ENCODE measurements around the gene PRR33.

The PRR33 gene

DNA sequence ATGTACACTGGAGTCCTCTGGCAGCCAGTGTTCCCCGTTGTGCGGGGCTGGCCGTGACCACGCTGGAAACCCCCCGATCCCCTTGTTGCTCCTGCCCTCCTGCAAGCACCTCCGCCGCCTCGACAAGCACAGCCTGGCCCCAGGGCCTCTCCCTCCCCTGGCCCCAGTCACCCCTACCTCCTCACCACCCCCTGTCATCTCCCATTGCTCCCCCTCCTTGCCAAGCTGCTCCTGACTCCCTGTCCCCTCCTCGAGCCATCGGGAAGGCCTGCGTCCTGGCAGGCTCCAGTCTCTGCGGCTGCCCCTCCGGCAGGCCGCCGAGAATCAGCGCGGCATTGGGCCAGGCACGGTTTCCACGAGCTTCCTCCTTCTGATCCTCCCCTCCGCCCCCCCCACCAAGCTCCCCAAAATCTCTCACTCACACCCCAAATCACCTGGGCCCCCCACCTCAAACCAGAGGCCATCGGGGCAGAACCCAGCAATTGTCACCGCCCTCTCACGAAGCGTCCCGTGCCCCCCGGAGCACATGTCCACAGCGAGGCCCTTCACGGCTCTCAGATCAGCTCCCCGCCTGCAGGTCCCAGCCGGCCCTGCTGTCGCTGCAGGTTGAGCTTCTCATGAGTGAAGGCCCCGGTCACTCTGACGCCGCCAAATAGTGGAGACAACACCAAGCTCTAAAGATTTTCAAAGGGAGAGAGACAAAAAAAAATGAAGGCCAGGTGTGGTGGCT is 44.5 kb downstream of the PRR33 start:
- DNase-seq (ENCODE audit: low spot score): no peak

DNA sequence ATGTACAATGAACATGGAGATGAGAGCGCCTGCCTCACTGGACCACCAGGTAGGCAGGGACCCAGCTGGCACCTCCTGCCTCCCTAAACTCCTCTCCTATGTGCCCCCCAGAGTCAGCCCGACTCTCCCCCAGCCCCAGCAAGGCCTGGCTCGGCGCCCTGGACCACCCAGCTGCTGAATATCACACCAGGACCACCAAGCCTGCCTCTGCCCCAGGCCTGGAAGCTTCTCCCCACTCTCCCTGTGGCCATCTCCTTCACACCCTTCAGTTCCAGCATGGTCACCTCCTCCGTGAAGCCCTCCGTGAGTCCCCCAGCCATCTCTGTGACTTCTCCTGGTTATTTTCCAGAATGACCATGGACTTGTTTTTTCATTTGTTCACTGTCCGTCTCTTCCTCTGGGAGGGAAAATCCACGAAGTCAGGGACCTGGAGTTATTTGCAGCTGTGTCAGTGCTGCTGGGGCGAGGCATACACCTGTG is 45.2 kb downstream of the PRR33 start:
- DNase-seq (ENCODE audit: low spot score): no peak

DNA sequence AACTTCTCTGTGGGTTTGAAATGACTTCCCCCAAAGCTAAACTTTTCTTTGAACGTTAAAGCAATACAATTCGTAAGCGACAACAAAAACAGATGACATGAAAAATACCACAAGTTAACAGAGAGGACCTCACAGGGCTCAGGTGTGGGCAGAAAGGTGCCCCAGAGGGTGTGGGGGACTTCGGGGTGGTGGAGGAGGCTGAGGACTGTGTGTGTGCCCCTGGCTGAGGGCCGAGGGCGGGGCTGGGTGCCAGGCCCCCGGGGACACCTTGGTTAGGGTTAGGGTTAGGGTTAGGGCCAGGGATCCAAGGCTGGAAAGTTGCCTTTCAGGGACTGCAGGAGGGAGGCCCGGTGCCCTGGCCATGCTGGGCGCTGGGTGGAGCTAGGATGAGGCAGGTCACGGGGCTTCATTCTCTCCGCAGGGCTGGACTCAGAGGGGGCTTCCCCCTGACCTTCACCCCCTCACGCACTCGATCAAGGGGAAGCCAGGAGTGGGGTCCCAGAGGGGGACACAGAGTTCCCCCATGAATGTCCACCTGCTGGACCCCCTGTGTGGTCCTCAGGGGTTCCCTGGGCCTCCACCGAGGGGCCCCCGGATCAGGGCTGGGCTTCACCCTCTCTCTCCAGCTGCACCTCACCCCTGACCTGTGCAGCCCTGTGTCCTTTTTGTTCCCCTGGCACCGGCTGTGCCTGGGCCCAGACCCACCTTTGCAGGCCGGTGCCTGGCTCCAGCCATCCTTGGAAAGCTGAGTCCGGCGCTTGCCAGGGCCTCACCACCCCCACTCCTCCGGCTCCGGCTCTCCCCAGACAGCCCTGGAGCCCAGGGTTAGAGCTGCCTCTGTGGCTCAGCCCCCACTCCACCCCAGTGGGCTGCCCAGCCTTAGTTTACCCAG is 45.9 kb downstream of the PRR33 start:
- DNase-seq (ENCODE audit: low spot score): no peak

DNA sequence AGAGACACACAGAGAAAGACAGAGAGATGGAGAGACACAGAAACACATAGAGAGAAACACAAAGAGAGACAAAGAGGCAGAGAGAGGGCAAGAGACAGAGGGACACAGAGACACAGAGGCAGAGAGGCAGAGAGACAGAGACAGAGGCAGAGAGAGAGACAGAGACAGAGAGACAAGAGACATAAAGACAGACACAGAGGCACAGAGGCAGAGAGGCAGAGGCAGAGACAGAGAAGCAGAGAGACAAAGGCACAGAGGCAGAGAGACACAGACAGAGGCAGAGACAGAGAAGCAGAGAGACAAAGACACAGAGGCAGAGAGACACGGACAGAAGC is 46.6 kb downstream of the PRR33 start:
- no peak for DNase-seq (ENCODE audit: low spot score)

- no peak for DNase-seq (ENCODE audit: low spot score)
Observed at GRCh38 chr11:1844221-1845094, 47.2 kb downstream of the PRR33 start.

DNA sequence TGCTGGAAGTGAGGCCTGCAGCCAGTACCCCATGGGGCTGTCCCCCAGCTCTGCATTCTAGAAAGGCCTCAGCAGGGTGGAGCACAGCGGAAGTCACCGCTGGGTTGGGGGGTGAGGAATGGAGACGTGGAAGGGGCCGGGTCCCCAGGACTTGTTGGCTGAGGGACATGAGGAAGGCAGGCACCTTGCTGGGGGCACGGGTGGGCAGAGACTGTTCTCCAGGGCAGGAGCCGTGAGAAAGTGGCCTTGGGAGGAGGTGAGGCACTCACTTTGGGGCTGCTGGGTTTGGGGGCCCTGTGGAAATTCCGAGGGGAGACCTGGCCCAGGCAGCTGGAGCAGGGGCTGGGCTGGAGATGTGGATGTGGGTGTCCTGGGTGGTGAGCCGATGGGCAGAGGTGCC is 47.9 kb downstream of the PRR33 start:
- no peak for DNase-seq (ENCODE audit: low spot score)

DNA sequence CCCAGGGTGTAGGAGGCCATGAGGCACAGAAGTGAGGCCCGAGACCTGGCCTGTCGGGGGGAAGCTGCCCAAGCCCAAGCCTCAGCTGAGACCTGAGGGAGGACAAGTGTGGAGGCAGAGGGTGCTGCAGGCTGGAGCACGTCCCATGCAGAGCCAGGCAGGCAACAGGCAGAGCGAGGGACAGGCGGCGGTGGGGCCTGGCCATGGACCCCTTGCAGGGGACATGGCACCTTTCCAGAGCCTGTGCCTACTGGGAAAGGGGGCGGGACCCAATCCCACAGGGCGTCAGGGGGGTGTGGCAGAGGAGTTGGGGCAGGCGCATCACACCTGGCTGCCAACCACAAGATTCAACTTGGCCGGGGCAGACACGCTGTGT is 48.6 kb downstream of the PRR33 start:
- DNase-seq (ENCODE audit: low spot score): no peak

GRCh38 chr11:1842149-1843097 is 49.3 kb downstream of the PRR33 start:
- no peak for DNase-seq (ENCODE audit: low spot score)

- no peak for DNase-seq (ENCODE audit: low spot score)
Observed at GRCh38 chr11:1841511-1842148, 50.1 kb downstream of the PRR33 start.

DNA sequence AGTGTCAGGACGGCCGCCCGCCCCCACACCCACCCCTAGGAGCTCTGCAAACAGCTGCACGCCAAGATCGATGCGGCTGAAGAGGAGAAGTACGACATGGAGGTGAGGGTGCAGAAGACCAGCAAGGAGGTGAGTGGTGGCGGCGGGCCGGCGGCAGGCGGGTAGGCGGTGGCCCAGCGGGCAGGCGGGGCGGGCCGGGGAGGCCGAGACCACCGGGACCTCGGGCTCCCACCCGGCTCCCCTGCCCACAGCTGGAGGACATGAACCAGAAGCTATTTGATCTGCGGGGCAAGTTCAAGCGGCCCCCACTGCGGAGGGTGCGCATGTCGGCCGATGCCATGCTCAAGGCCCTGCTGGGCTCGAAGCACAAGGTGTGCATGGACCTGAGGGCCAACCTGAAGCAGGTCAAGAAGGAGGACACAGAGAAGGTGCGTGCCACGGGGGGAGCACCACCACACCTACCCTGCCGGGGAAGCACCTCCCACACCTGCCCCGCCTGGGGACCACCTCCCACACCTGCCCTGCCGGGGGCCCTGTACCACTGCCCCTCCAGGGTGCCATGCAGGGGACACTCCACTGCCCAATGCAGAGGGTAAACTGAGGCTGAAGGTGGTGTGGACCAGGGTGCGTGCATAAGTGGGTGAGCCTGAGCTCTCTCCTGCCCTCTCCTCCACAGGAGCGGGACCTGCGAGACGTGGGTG is 50.8 kb downstream of the PRR33 start:
- no peak for DNase-seq (ENCODE audit: low spot score)

GRCh38 chr11:1839924-1840779 is 51.5 kb downstream of the PRR33 start:
- DNase-seq (ENCODE audit: low spot score): no peak

DNA sequence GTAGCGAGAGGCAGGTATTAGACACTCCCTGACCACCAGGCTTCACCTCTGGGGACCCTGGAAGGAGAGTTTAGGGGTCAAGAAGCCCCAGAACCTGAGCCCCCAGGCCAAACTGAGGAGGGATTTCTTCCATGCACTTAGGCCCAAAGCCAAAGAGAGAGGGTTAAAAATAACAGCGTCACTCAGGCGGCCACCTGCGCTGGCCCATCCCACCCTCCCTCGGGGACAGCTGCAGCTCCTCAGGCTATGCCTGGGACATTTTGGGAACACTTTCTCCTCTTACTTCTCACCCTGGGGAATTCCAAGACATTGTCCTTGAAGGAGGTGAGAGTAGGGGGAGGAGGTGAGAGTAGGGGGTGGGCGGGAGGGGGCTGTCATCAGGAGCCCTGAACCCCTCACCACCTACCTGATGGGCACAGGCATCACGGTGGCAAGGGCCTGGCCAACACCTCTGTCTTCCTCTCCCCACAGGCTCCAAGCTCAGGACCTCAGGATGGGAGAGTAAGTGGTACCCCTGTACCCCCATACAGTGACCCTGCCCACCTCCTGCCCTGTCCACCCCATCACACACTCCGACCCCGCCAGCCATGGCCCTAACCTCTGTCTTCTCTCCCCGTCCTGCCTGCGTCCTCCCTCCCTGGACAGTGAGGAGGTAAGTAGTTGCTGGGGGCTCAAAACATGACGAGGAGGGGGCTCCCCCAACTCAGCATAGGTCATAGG is 52.3 kb downstream of the PRR33 start:
- DNase-seq (ENCODE audit: low spot score): no peak

DNA sequence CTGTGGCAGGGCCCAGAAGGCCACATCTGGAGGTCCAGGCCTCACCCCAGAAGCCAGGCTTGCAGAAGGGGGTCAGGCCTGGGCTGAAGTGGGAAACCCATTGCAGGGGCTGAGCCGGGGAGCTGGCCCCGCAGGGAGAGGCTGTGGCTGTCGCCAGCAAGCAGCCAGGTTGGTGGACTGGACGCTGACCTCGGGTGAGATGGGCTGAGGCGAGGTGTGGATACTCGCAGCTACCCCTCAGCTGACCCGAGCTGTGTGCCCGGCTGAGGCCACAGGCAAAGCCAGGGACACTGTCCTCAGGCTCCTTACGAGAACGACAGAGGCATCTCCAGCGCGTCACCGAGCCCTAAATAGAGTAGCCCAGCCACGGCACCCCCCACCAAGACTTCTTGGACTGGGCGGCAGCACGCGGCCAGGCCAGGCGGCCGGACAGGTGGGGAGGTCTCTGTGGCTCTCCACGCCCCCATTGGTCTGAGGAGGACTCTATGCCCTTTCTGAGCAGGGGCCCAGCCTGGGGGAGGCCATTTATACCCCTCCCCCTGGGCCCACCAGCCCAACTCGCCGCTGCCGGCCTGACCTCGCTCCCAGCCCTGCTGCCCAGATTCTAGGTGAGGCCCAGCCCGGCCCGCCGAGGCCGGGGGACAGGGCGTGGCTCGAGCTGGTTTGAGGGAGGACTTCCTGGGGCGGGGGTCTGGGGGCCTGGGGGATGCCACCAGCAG is 53.1 kb downstream of the PRR33 start, which contains the start of gene TNNI2:
Gene TNNI2, plus strand, starts transcription at position 556 of the 719 bp plus-strand sequence. CDS start 716 bp downstream, outside the sequence.
- DNase-seq (ENCODE audit: low spot score): no peak
